Neutrophil (primary cell): ENCODE data around the gene ZBTB16.

Experiments
- H3K27ac ChIP-seq: fragments of 200-600 bp; sonication (generic); 2 replicates; pipeline ENCODE4 v1.5.1; 2016; ENCODE audit warnings: mild to moderate bottlenecking, moderate library complexity
- H3K27me3 ChIP-seq: fragments of 200-600 bp; sonication (generic); 2 replicates; pipeline ENCODE4 v1.6.0; 2016; ENCODE audit warnings: mild to moderate bottlenecking
- H3K36me3 ChIP-seq: fragments of 200-600 bp; sonication (generic); 2 replicates; pipeline ENCODE4 v1.5.1; 2017
- H3K4me1 ChIP-seq, 2 experiments: fragments of 200-600 bp in 1 of 2; sonication (generic) in 1 of 2; 1 replicate in 1 of 2; 2 replicates in 1 of 2; pipeline versions ENCODE4 v1.5.1 to v1.6.1; 2013 to 2016; ENCODE audit warnings: low read depth in 1 of 2, low read length in 1 of 2, mild to moderate bottlenecking in 1 of 2, moderate library complexity in 1 of 2; ENCODE audit not compliant: control insufficient read depth in 1 of 2, insufficient read depth in 1 of 2
- H3K4me3 ChIP-seq, 2 experiments: fragments of 200-600 bp in 1 of 2; sonication (generic) in 1 of 2; 1 replicate in 1 of 2; 2 replicates in 1 of 2; pipeline ENCODE4 v1.5.1; 2013 to 2016; ENCODE audit warnings: low read depth in 1 of 2, low read length in 1 of 2, mild to moderate bottlenecking in 1 of 2, moderate library complexity in 1 of 2
- H3K9me3 ChIP-seq: fragments of 200-600 bp; sonication (generic); 2 replicates; pipeline ENCODE4 v1.5.1; 2016
- TF ChIP-seq, protein P1 (sequence below): fragments of 200-600 bp; sonication (generic); IDR thresholded peaks from 2 replicates; pipeline ENCODE4 v1.5.1; 2016; ENCODE audit warnings: antibody characterized with exemption

ZBTB16 gene

DNA sequence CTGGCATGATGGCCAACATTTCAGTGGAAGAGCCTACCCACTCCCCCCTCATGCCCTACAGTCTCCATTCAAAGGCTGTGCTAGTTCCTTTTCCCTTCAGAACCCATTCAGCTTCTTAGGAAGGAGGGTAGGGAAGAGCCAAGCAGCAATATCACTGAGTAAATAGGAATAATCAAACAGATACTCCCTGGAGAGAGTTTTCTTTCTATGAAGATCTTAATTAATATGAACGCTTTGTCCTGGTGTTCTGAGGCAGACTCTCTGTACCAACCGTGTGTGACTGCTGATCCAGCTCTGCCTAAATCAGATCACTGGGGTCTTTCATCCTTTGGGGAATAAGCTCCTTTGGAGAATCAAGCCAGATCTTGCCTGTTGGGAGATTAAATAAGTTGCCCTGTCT is 161.5 kb downstream of the ZBTB16 start:
- Histone ChIP-seq H3K9me3 (no peaks in the 10 kb centered on the region), H3K4me3 (no peak overlapping the region), H3K36me3 (no peaks in the 10 kb centered on the region), H3K4me1 (no peaks in the 10 kb centered on the region), H3K27ac (no peak overlapping the region), H3K27me3 (no peaks in the 10 kb centered on the region)
- TF ChIP-seq, protein P1, sequence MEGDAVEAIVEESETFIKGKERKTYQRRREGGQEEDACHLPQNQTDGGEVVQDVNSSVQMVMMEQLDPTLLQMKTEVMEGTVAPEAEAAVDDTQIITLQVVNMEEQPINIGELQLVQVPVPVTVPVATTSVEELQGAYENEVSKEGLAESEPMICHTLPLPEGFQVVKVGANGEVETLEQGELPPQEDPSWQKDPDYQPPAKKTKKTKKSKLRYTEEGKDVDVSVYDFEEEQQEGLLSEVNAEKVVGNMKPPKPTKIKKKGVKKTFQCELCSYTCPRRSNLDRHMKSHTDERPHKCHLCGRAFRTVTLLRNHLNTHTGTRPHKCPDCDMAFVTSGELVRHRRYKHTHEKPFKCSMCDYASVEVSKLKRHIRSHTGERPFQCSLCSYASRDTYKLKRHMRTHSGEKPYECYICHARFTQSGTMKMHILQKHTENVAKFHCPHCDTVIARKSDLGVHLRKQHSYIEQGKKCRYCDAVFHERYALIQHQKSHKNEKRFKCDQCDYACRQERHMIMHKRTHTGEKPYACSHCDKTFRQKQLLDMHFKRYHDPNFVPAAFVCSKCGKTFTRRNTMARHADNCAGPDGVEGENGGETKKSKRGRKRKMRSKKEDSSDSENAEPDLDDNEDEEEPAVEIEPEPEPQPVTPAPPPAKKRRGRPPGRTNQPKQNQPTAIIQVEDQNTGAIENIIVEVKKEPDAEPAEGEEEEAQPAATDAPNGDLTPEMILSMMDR, result no peak

DNA sequence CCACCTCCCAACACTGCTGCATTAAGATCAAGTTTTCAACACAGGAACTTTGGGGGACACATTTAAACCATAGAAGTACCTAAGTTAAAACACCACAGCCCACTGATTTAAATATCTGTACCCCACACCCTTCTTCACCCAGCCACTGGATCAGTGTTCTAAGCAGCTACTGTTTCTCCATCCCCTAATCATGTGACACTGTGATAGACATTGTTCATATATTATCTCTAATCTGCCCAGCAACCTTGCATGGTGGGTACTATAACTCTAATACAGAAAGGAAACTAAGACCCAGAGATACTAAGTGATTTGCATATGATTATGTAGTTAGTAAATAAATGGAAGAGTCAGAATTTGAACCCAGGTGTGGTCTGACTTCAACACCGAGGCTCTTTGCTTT is 166.2 kb downstream of the ZBTB16 start:
- no peak overlapping the region for H3K4me3 ChIP-seq
- H3K36me3 ChIP-seq, result no peaks in the 10 kb centered on the region
- TF ChIP-seq, protein P1, result no peak
- H3K27me3 ChIP-seq, result no peaks in the 10 kb centered on the region
- H3K9me3 ChIP-seq, result no peaks in the 10 kb centered on the region
- H3K4me1 ChIP-seq, result no peaks in the 10 kb centered on the region
- no peak overlapping the region for H3K27ac ChIP-seq

DNA sequence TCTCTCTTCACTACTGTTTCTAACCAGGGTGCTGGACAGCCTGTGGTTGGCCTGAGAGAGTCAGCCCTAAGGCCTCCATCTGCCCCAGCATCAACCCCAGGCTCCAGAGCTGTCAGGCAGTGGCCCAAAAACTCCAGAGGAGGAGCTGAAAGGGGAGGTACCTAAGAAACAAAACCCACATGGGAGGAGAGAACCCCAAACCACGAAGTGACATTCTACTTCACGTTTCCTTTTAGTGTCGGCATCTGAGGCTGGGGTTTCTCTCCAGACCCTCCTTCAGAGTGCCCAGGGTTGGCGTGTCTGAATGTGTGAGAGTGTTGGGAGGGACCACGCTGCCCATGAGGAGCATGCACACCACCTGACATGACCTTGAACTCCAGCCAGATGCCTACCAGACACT is 166.8 kb downstream of the ZBTB16 start:
- TF ChIP-seq, protein P1, result no peak
- no peaks in the 10 kb centered on the region for H3K9me3 ChIP-seq
- no peaks in the 10 kb centered on the region for H3K27me3 ChIP-seq
- H3K4me3 ChIP-seq, result no peak overlapping the region
- no peaks in the 10 kb centered on the region for H3K4me1 ChIP-seq
- H3K36me3 ChIP-seq, result no peaks in the 10 kb centered on the region
- H3K27ac ChIP-seq, result no peak overlapping the region

DNA sequence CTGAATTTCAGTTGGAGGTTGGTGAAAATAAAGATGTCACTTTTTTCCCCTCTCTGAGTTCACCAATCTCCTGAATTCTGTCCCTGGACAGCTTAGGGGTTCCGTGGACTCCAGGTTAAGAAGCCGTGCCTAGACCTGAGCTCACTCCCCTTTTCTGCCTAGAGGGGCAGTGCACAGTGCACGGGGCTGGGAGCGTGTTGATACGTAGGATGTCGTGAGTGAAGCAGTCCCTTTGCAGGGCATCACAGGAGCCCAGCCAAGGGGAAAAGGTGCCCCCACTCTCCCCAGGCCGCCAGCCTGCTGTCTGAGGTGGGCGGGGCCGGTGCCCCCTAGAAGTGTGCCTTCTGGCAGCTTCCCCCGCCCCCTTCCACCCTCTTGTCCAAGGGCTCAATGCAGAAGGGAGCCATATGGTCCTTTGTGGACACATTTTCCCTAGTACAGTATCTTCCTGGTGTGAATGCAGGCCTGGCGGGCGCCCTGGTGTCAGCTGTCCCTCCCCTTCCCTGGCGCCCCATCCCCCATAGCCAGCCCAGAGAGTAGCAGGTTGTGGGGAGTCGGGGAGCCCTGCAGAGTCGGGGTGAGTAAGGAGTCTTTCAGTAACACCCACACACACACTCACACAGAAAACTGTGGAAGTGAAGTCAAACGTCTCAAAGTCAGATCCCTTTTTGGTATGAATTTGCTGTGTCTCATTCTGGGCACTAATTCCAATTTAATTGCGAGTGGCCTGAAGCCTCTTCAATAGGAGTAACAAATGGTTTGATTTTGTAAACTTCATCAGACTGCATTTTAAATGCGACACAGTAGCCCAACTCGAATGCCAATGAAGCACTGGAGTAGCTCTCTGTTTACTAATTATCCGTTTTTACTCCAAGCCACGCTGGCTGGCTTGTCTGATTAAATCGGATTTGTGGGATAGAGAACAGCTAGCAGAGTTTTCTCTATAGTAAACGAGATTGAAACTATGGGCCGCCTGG is 169.2 kb downstream of the ZBTB16 start:
- Histone ChIP-seq H3K27me3 (no peaks in the 10 kb centered on the region), H3K9me3 (no peaks in the 10 kb centered on the region), H3K27ac (no peak overlapping the region), H3K36me3 (no peaks in the 10 kb centered on the region), H3K4me3 (no peak overlapping the region), H3K4me1 (no peaks in the 10 kb centered on the region)
- TF ChIP-seq, protein P1, result no peak

DNA sequence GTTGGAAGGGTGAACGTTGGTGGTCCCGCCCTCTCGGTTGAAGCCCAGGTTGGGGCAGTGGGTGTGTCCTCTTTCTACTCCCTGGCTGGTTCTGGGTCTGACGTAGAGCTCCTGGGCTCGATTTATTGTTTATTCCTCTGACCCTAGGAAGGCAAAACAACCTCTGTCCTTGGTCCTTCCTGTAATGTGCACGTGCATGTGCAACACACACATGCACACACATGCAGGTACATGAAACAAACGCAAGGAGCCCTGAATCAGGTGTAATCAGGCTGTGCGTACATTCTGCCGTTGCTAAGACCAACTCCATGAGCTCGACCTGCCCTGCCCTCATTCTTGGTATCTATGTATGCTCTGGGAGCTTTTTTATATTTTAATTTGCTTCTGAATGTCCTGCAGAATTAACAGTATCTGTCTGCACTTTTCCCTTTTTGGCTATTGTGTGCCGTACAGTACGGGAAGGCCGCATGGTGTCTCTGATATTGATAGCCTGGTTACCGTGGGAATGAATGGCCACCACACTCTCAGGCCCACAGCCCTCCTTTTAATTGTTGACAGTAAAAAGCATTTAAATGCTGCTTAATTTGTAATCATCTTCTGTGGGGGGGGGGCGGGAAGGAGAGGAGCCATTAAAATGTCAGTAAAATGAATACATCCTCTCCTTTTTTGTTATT is 170.7 kb downstream of the ZBTB16 start:
- Histone ChIP-seq H3K4me3 (no peak overlapping the region), H3K27ac (no peak overlapping the region), H3K36me3 (no peaks in the 10 kb centered on the region), H3K9me3 (no peaks in the 10 kb centered on the region), H3K4me1 (no peaks in the 10 kb centered on the region), H3K27me3 (no peaks in the 10 kb centered on the region)
- TF ChIP-seq, protein P1, result no peak
